CD14-positive monocyte (primary cell): ENCODE results near the gene STN1. TPM values are rescaled to one million over a fixed set of nuclear protein-coding genes. Genes with fewer than 3 reads are reported as not detected.

Source experiments
- DNase-seq, 3 donors: peaks; one replicate each; pipeline ENCODE4 v3.0.0-alpha.2; 2011 to 2022
- H2AFZ ChIP-seq: 2 replicates; pipeline ENCODE4 v1.6.0; 2012; ENCODE audit warnings: mild to moderate bottlenecking, low read depth, low read length, inconsistent platforms; ENCODE audit not compliant: insufficient read depth, poor library complexity, severe bottlenecking
- H3K27ac ChIP-seq, 2 donors: 1 replicate in 1 of 2; 2 replicates in 1 of 2; pipeline ENCODE4 v1.5.1; 2012 to 2013; ENCODE audit warnings: low read length in 2 of 2, control low read depth in 1 of 2, inconsistent platforms in 1 of 2, low read depth in 1 of 2, mild to moderate bottlenecking in 1 of 2
- H3K27me3 ChIP-seq, 2 donors: one replicate each; pipeline versions ENCODE4 v1.6.0 to v1.6.1; 2011 to 2013; ENCODE audit warnings: low read length in 2 of 2; ENCODE audit not compliant: control insufficient read depth in 2 of 2, insufficient read depth in 2 of 2
- H3K36me3 ChIP-seq, 2 donors: replicated peaks in 1 of 2; 1 replicate in 1 of 2; 2 replicates in 1 of 2; pipeline versions ENCODE4 v1.5.1 to v1.6.1; 2012 to 2013; ENCODE audit warnings: low read length in 2 of 2, control low read depth in 1 of 2, inconsistent platforms in 1 of 2, mild to moderate bottlenecking in 1 of 2; ENCODE audit not compliant: insufficient read depth in 2 of 2, control insufficient read depth in 1 of 2
- H3K4me1 ChIP-seq, 2 donors: 1 replicate in 1 of 2; 2 replicates in 1 of 2; pipeline versions ENCODE4 v1.5.1 to v1.6.1; 2012 to 2013; ENCODE audit warnings: low read length in 2 of 2, control low read depth in 1 of 2, inconsistent platforms in 1 of 2, mild to moderate bottlenecking in 1 of 2, moderate library complexity in 1 of 2; ENCODE audit not compliant: insufficient read depth in 2 of 2, control insufficient read depth in 1 of 2
- H3K4me2 ChIP-seq: replicated peaks from 2 replicates; pipeline ENCODE3; 2012; ENCODE audit warnings: low read length, moderate library complexity, mild to moderate bottlenecking; ENCODE audit not compliant: poor library complexity, severe bottlenecking; ENCODE audit errors: extremely low read depth
- H3K4me3 ChIP-seq, 3 experiments: fragments of 200-600 bp in 1 of 3; sonication (generic) in 1 of 3; replicated peaks in 1 of 3; 1 replicate in 2 of 3; 2 replicates in 1 of 3; pipeline ENCODE4 v1.5.1; 2011 to 2013; ENCODE audit warnings: low read length in 3 of 3, mild to moderate bottlenecking in 3 of 3, control low read depth in 2 of 3, low read depth in 2 of 3, inconsistent platforms in 1 of 3, moderate library complexity in 1 of 3
- H3K79me2 ChIP-seq: 2 replicates; pipeline ENCODE4 v1.6.0; 2012; ENCODE audit warnings: mild to moderate bottlenecking, control low read depth, inconsistent platforms, low read length, moderate library complexity; ENCODE audit not compliant: insufficient read depth
- H3K9ac ChIP-seq: 2 replicates; pipeline ENCODE4 v1.6.0; 2017; ENCODE audit warnings: low read length, mild to moderate bottlenecking; ENCODE audit not compliant: insufficient read depth, poor library complexity, severe bottlenecking
- H3K9me3 ChIP-seq, 2 donors: replicated peaks in 1 of 2; 1 replicate in 1 of 2; 2 replicates in 1 of 2; pipeline versions ENCODE4 v1.5.1 to v1.6.1; 2012 to 2013; ENCODE audit warnings: low read length in 2 of 2, control low read depth in 1 of 2; ENCODE audit not compliant: control insufficient read depth in 1 of 2, insufficient read depth in 1 of 2
- H4K20me1 ChIP-seq: 2 replicates; pipeline ENCODE4 v1.6.0; 2012; ENCODE audit warnings: mild to moderate bottlenecking, low read length, control low read depth, moderate library complexity; ENCODE audit not compliant: insufficient read depth
- H3K27ac Mint-ChIP-seq, 7 donors: one replicate each; pipeline ENCODE4 v1.8.0; 2020; ENCODE audit warnings: mild to moderate bottlenecking in 7 of 7, mixed read lengths in 7 of 7, moderate library complexity in 6 of 7, inconsistent platforms in 2 of 7
- H3K27me3 Mint-ChIP-seq, 3 donors: one replicate each; pipeline ENCODE4 v1.8.0; 2021 to 2022; ENCODE audit warnings: low read depth in 3 of 3, mild to moderate bottlenecking in 3 of 3, mixed read lengths in 3 of 3, moderate library complexity in 3 of 3, inconsistent platforms in 1 of 3
- H3K36me3 Mint-ChIP-seq, 2 donors: one replicate each; pipeline ENCODE4 v1.8.0; 2020; ENCODE audit warnings: mixed read lengths in 2 of 2, inconsistent platforms in 1 of 2, mild to moderate bottlenecking in 1 of 2
- H3K4me1 Mint-ChIP-seq: one replicate; pipeline ENCODE4 v1.8.0; 2020; ENCODE audit warnings: mild to moderate bottlenecking, mixed read lengths
- H3K4me3 Mint-ChIP-seq, 2 donors: one replicate each; pipeline ENCODE4 v1.8.0; 2020; ENCODE audit warnings: mild to moderate bottlenecking in 2 of 2, mixed read lengths in 2 of 2, moderate library complexity in 1 of 2
- H3K9me3 Mint-ChIP-seq, 7 donors: one replicate each; pipeline ENCODE4 v1.8.0; 2020 to 2022; ENCODE audit warnings: mixed read lengths in 7 of 7, mild to moderate bottlenecking in 6 of 7, moderate library complexity in 6 of 7, inconsistent platforms in 2 of 7
- WGBS: methylation state at CpG from one replicate; pipeline ENCODE4 v1.1.5; 2013; ENCODE audit warnings: missing lambda C conversion rate; ENCODE audit not compliant: insufficient coverage; 5-methylcytosine and 5-hydroxymethylcytosine counted together
- intact Hi-C, 2 donors: fragments of 100-400 bp; cut with micrococcal nuclease; formaldehyde crosslinking; loops; one replicate each; pipeline versions ENCODE4 v1.15.0 to v1.15.1; 2023
- polyA plus RNA-seq, 3 donors: library from polyadenylated mRNA; depleted of rRNA in 1 of 3; unstranded in 2 of 3; stranded (reverse) in 1 of 3; fragments of 300-500 nt in 2 of 3; fragments of >200 nt in 1 of 3; fragmentation: Illumina TruSeq in 2 of 3; gene quantifications; 1 replicate in 2 of 3; 2 replicates in 1 of 3; pipeline ENCODE4 v1.2.3, GENCODE V29; 2012 to 2021
- TF ChIP-seq, protein P1 (sequence below): fragments of 200-600 bp; IDR thresholded peaks from one replicate; pipeline ENCODE4 v1.8.0; 2022; ENCODE audit warnings: antibody characterized with exemption, mild to moderate bottlenecking

STN1 gene
- polyA plus RNA-seq, 3 donors: 19.3 to 37.4 (median 35.9) TPM

DNA sequence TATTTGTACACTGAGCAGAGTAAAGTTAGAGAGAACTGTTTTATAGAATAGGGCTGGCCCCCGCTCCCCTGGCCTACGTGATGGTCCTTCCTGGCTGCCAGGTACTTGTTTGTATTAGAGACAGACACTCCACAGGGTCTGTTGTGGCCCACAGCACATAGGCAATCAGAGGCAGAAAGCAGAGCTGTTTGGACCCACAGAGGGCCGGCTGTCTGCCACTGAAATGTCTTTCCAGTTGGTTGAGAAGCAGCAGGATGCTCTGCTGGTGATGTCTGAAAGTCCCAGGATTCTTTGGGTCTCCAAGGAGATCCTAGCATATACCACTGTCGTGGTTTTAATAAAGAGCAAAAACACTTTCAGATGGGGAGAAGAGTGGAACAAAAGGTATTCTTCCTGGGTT lies 5.2 kb downstream of the STN1 start:
- Histone ChIP-seq H3K9ac (no peak overlapping the region), H3K9me3 (peaks cover 0 to 4% of the 10 kb centered on the region in 2 donors), H3K36me3 (peaks cover 0 to 11% of the 10 kb centered on the region in 2 donors), H3K79me2 (peaks cover 45% of the 10 kb centered on the region), H3K4me2 (no peak overlapping the region), H3K27ac (peak overlapping the region in 1 of 2 donors; percentile 34), H3K4me3 (no peak overlapping the region), H3K4me1 (peaks cover 60 to 74% of the 10 kb centered on the region in 2 donors), H2AFZ (no peak overlapping the region), H3K27me3 (no peaks in the 10 kb centered on the region), H4K20me1 (no peaks in the 10 kb centered on the region)
- TF ChIP-seq, protein P1, sequence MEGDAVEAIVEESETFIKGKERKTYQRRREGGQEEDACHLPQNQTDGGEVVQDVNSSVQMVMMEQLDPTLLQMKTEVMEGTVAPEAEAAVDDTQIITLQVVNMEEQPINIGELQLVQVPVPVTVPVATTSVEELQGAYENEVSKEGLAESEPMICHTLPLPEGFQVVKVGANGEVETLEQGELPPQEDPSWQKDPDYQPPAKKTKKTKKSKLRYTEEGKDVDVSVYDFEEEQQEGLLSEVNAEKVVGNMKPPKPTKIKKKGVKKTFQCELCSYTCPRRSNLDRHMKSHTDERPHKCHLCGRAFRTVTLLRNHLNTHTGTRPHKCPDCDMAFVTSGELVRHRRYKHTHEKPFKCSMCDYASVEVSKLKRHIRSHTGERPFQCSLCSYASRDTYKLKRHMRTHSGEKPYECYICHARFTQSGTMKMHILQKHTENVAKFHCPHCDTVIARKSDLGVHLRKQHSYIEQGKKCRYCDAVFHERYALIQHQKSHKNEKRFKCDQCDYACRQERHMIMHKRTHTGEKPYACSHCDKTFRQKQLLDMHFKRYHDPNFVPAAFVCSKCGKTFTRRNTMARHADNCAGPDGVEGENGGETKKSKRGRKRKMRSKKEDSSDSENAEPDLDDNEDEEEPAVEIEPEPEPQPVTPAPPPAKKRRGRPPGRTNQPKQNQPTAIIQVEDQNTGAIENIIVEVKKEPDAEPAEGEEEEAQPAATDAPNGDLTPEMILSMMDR: no peak
- intact Hi-C loops: loop anchor here (10.0 kb wide), 4 partner anchors 212 to 442 kb away; partner anchors contain the start of genes CFAP43 (in 1 of the 2), CFAP58 (in 1 of the 2), GSTO2 (in 1 of the 2) and SFR1 (in 1 of the 2)
- DNase-seq: no peak
- peaks cover 2 to 11% (median 7%) of the 10 kb centered on the region in 7 donors for H3K9me3 Mint-ChIP-seq
- H3K36me3 Mint-ChIP-seq: peaks cover 17 to 18% of the 10 kb centered on the region in 2 donors
- H3K4me1 Mint-ChIP-seq: peaks cover 81% of the 10 kb centered on the region
- peak overlapping the region in 5 of 7 donors; percentile 21 to 88 (median 76) for H3K27ac Mint-ChIP-seq
- no peak overlapping the region for H3K4me3 Mint-ChIP-seq
- H3K27me3 Mint-ChIP-seq: no peaks in the 10 kb centered on the region
- 94% methylated on average over 3 of the region's 4 CpGs for WGBS

DNA sequence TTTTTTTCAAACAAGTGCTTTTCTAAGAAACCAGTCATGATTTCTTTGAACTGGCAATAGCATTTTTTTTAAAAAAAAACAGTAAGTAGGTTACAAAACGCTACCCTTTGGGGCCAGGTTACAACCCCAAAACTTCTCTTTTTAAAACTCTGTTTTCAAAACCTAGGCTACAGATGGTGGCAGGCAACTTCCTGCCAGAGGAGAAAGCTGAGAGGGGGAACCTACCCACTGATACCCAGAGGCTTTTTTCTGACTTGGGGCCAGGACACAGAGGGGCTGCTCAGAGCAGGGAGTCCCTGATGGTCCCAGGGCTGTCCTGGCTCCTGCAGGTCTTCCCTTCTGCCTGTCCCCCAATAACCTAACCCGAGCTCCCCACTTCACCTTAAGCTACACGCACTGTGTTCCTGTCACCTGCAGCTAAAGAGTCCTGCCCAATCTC lies 6.9 kb downstream of the STN1 start:
- peaks cover 2 to 11% (median 7%) of the 10 kb centered on the region in 7 donors for H3K9me3 Mint-ChIP-seq
- intact Hi-C loops: loop anchor here (10.0 kb wide), 4 partner anchors 214 to 444 kb away; partner anchors contain the start of genes CFAP43 (in 1 of the 2), CFAP58 (in 1 of the 2), GSTO2 (in 1 of the 2) and SFR1 (in 1 of the 2)
- Histone ChIP-seq H3K4me2 (peak overlapping the region; percentile 58), H3K36me3 (peaks cover 0 to 11% of the 10 kb centered on the region in 2 donors), H4K20me1 (no peaks in the 10 kb centered on the region), H3K4me1 (peaks cover 53 to 67% of the 10 kb centered on the region in 2 donors), H3K9ac (peak overlapping the region; percentile 38), H3K4me3 (peak overlapping the region in 2 of 3 experiments; percentile 10 to 51), H3K9me3 (peaks cover 0 to 4% of the 10 kb centered on the region in 2 donors), H3K27me3 (no peaks in the 10 kb centered on the region), H3K79me2 (peaks cover 28% of the 10 kb centered on the region), H2AFZ (peak overlapping the region; percentile 33), H3K27ac (peak overlapping the region; percentile 80 to 83)
- peaks cover 16 to 18% of the 10 kb centered on the region in 2 donors for H3K36me3 Mint-ChIP-seq
- H3K27me3 Mint-ChIP-seq: no peaks in the 10 kb centered on the region
- DNase-seq: peak; percentile 54 to 80 (median 55)
- peak overlapping the region; percentile 82 to 95 (median 92) for H3K27ac Mint-ChIP-seq
- peaks cover 65% of the 10 kb centered on the region for H3K4me1 Mint-ChIP-seq
- peak overlapping the region; percentile 52 to 53 for H3K4me3 Mint-ChIP-seq
- TF ChIP-seq, protein P1: no peak
- 0% methylated on average over 1 of the region's 3 CpGs for WGBS
